Mammary epithelial cell (primary cell): ENCODE data around the gene RILPL2.

Experiments used
- EZH2 ChIP-seq: IDR thresholded peaks from 2 replicates; pipeline ENCODE4 v1.6.1; 2012; ENCODE audit warnings: low read length, inconsistent platforms, borderline replicate concordance
- TF ChIP-seq, protein P1 (sequence below), 2 donors: IDR thresholded peaks in 1 of 2; conservative IDR thresholded peaks in 1 of 2; 2 replicates each; pipeline ENCODE4 v1.5.1; 2011 to 2012; ENCODE audit warnings: inconsistent platforms in 2 of 2, low read length in 2 of 2, mild to moderate bottlenecking in 2 of 2, control low read depth in 1 of 2, low read depth in 1 of 2; ENCODE audit not compliant: insufficient read depth in 1 of 2; ENCODE audit errors: extremely low read depth in 1 of 2

DNA sequence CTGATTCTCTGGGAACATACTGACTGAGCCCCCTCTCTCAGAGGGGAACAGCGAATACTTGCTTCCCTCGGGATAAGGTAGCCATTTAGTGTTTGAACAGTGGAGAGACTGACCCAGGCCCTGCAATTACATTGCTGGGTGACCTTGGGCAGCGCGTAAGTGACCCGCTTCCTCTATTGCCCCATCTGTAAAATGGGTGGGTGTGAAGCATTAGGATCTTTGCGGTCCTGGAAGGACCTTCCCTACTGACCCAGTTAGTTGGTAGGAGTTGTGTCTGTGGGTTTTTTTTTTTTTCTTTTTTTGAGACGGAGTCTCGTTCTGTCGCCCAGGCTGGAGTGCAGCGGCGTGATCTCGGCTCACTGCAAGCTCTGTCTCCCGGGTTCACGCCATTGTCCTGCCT, 53.8 kb downstream of the RILPL2 start:
- no peak for TF ChIP-seq EZH2
- TF ChIP-seq, protein P1, sequence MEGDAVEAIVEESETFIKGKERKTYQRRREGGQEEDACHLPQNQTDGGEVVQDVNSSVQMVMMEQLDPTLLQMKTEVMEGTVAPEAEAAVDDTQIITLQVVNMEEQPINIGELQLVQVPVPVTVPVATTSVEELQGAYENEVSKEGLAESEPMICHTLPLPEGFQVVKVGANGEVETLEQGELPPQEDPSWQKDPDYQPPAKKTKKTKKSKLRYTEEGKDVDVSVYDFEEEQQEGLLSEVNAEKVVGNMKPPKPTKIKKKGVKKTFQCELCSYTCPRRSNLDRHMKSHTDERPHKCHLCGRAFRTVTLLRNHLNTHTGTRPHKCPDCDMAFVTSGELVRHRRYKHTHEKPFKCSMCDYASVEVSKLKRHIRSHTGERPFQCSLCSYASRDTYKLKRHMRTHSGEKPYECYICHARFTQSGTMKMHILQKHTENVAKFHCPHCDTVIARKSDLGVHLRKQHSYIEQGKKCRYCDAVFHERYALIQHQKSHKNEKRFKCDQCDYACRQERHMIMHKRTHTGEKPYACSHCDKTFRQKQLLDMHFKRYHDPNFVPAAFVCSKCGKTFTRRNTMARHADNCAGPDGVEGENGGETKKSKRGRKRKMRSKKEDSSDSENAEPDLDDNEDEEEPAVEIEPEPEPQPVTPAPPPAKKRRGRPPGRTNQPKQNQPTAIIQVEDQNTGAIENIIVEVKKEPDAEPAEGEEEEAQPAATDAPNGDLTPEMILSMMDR (conservative IDR thresholded peaks at IDR 0.05 in 1 of 2, IDR thresholded peaks at IDR 0.05 in 1 of 2; ENCODE audit: extremely low read depth in 1 of 2, insufficient read depth in 1 of 2, low read depth in 1 of 2, low read length in 2 of 2): no peak
